H1 (cell line): ENCODE results near the gene RECK. TPM values are rescaled to one million over a fixed set of nuclear protein-coding genes. Genes with fewer than 3 reads are reported as not detected.

Experiments
- ASH2L ChIP-seq: fragments of 200-600, 300-600 bp; sonication (generic); IDR thresholded peaks from one replicate; pipeline ENCODE4 v1.7.1; 2017; ENCODE audit warnings: low read length
- GTF2F1 ChIP-seq: IDR thresholded peaks from 2 replicates; pipeline ENCODE4 v1.6.1; 2012; ENCODE audit warnings: low read depth, low read length, improper control_type of control experiment, borderline replicate concordance
- JUN ChIP-seq: IDR thresholded peaks from 2 replicates; pipeline ENCODE4 v1.6.1; 2011; ENCODE audit warnings: low read depth, mild to moderate bottlenecking, improper control_type of control experiment, low read length
- SIX5 ChIP-seq: IDR thresholded peaks from 2 replicates; pipeline ENCODE4 v1.6.1; 2011; ENCODE audit warnings: mild to moderate bottlenecking, low read depth, low read length
- SRF ChIP-seq: IDR thresholded peaks from 2 replicates; pipeline ENCODE4 v1.6.1; 2011; ENCODE audit warnings: mild to moderate bottlenecking, low read depth, low read length, moderate library complexity
- polyA plus RNA-seq, 7 experiments: library from polyadenylated mRNA; depleted of rRNA in 3 of 7; stranded (reverse) in 5 of 7; unstranded in 2 of 7; fragments of >200 nt in 5 of 7; fragments of 200-250 nt in 2 of 7; gene quantifications; 1 replicate in 5 of 7; 2 replicates in 1 of 7; 4 replicates in 1 of 7; pipeline versions ENCODE4 v1.2.1 to v1.2.3, GENCODE V29; 2011 to 2013; ENCODE audit warnings: missing spikeins in 2 of 7, mixed read lengths in 2 of 7
- small RNA-seq: library from polyadenylated mRNA; stranded (forward); fragments of <200 nt; extraction: miRNeasy Mini kit (QIAGEN cat#:217004); gene quantifications from one replicate; pipeline ENCODE3, GENCODE V24; 2013; ENCODE audit not compliant: insufficient read depth
- total RNA-seq: library from RNA; stranded (reverse); fragmentation: NEBNext Ultra II Directional; extraction: Animal tissue kit (Norgen Biotek cat#: 25700); gene quantifications from 2 replicates; pipeline ENCODE4 v1.2.1, GENCODE V29; 2021

RECK gene
- total and polyA plus RNA-seq, 2 of the 8 experiments (the other 6 are each of a cell fraction or from before 2014, with no cell fraction given): 5.4 to 9.8 TPM

GRCh38 chr9:36173861-36174260 is 137.1 kb downstream of the RECK start (continued):
- TF ChIP-seq SRF (no peak), GTF2F1 (no peak), ASH2L (no peak), JUN (no peak), SIX5 (no peak)

Small RNA genes within 50 kb of the gene (small RNA-seq; reads per million reads assigned to genes)
- gene RF02275: not detected

Other genes starting within 250 kb of the RECK start
- gene NPR2, start 245.3 kb upstream of the RECK start, total RNA-seq: 11.0 and 14.3 TPM in 2 replicates
- gene NPR2, start 245.3 kb upstream of the RECK start, polyA plus RNA-seq (2011; rRNA removed): 13.7 and 17.0 TPM in 2 replicates
- gene SPAG8, start 224.7 kb upstream of the RECK start, total RNA-seq: 0.37 and 0.55 TPM in 2 replicates
- 0.31 and 0.44 TPM in 2 replicates for gene SPAG8, start 224.7 kb upstream of the RECK start, polyA plus RNA-seq (2011; rRNA removed)
- 32.1 and 34.8 TPM in 2 replicates for gene HINT2, start 221.9 kb upstream of the RECK start, total RNA-seq
- gene HINT2, start 221.9 kb upstream of the RECK start, polyA plus RNA-seq (2011; rRNA removed): 51.2 and 62.1 TPM in 2 replicates
- not detected in 2 replicates for gene FAM221B, start 208.2 kb upstream of the RECK start, total RNA-seq
- gene FAM221B, start 208.2 kb upstream of the RECK start, polyA plus RNA-seq (2011; rRNA removed): 0.03 TPM in 1 of 2 replicates, not detected in the other
- gene TMEM8B, start 207.7 kb upstream of the RECK start, total RNA-seq: 5.7 and 7.5 TPM in 2 replicates
- gene TMEM8B, start 207.7 kb upstream of the RECK start, polyA plus RNA-seq (2011; rRNA removed): 10.4 and 12.2 TPM in 2 replicates
- not detected in 2 replicates for gene OR13J1, start 166.5 kb upstream of the RECK start, total RNA-seq
- gene OR13J1, start 166.5 kb upstream of the RECK start, polyA plus RNA-seq (2011; rRNA removed): not detected in 2 replicates
- gene HRCT1, start 130.7 kb upstream of the RECK start, total RNA-seq: not detected in 2 replicates
- not detected in 2 replicates for gene HRCT1, start 130.7 kb upstream of the RECK start, polyA plus RNA-seq (2011; rRNA removed)
- not detected in 2 replicates for gene SPAAR, start 127.4 kb upstream of the RECK start, total RNA-seq
- 0.27 and 0.33 TPM in 2 replicates for gene SPAAR, start 127.4 kb upstream of the RECK start, polyA plus RNA-seq (2011; rRNA removed)
- not detected in 2 replicates for gene OR2S2, start 78.8 kb upstream of the RECK start, total RNA-seq
- gene OR2S2, start 78.8 kb upstream of the RECK start, polyA plus RNA-seq (2011; rRNA removed): not detected in 2 replicates
- gene GLIPR2, start 99.8 kb downstream of the RECK start, total RNA-seq: 7.9 and 8.9 TPM in 2 replicates
- 10.2 and 12.0 TPM in 2 replicates for gene GLIPR2, start 99.8 kb downstream of the RECK start, polyA plus RNA-seq (2011; rRNA removed)
- 0.19 and 0.27 TPM in 2 replicates for gene CCIN, start 132.5 kb downstream of the RECK start, total RNA-seq
- 0.20 and 0.21 TPM in 2 replicates for gene CCIN, start 132.5 kb downstream of the RECK start, polyA plus RNA-seq (2011; rRNA removed)
- gene CLTA, start 154.0 kb downstream of the RECK start, total RNA-seq: 236 and 239 TPM in 2 replicates
- 137 and 146 TPM in 2 replicates for gene CLTA, start 154.0 kb downstream of the RECK start, polyA plus RNA-seq (2011; rRNA removed)
- gene GNE, start 221.5 kb downstream of the RECK start, total RNA-seq: 9.3 and 11.1 TPM in 2 replicates
- 4.3 and 5.1 TPM in 2 replicates for gene GNE, start 221.5 kb downstream of the RECK start, polyA plus RNA-seq (2011; rRNA removed)